Gastroesophageal sphincter (tissue), 3 donors: ENCODE results near the gene NT5DC1.

Experiments used
- CTCF ChIP-seq, 4 experiments: fragments of 200-600 bp in 2 of 4; fragments of 450-650 bp in 2 of 4; sonication (generic) in 1 of 4; IDR thresholded peaks; one replicate each; pipeline ENCODE4 v1.5.1; 2017 to 2019; ENCODE audit warnings: antibody characterized with exemption in 4 of 4, mild to moderate bottlenecking in 2 of 4, moderate library complexity in 2 of 4
- POLR2A ChIP-seq, 2 donors: fragments of 450-650 bp; IDR thresholded peaks; one replicate each; pipeline ENCODE4 v1.6.1; 2017; ENCODE audit warnings: antibody characterized with exemption in 2 of 2, mild to moderate bottlenecking in 2 of 2, moderate library complexity in 1 of 2

- no peak for TF ChIP-seq CTCF (IDR thresholded peaks at IDR 0.05)
- no peak for TF ChIP-seq POLR2A (IDR thresholded peaks at IDR 0.05)
Measured at GRCh38 chr6:116280933-116281316, 180.3 kb downstream of the NT5DC1 start.
